Keratinocyte (primary cell): ENCODE results near the gene CFAP210.

Experiments
- EZH2 ChIP-seq: IDR thresholded peaks from one replicate; pipeline ENCODE4 v1.6.1; 2012; ENCODE audit warnings: inconsistent platforms, mild to moderate bottlenecking, low read length, moderate library complexity
- TF ChIP-seq, protein P1 (sequence below), 3 experiments: IDR thresholded peaks in 1 of 3; conservative IDR thresholded peaks in 1 of 3; optimal IDR thresholded peaks in 1 of 3; 2 replicates in 2 of 3; 3 replicates in 1 of 3; pipeline versions ENCODE3 to v1.5.1; 2011; ENCODE audit warnings: low read length in 3 of 3, mild to moderate bottlenecking in 3 of 3, moderate library complexity in 2 of 3, control low read depth in 1 of 3, inconsistent platforms in 1 of 3; ENCODE audit not compliant: insufficient read depth in 2 of 3; ENCODE audit errors: extremely low read depth in 1 of 3

- TF ChIP-seq EZH2 = no peak
- TF ChIP-seq, protein P1, sequence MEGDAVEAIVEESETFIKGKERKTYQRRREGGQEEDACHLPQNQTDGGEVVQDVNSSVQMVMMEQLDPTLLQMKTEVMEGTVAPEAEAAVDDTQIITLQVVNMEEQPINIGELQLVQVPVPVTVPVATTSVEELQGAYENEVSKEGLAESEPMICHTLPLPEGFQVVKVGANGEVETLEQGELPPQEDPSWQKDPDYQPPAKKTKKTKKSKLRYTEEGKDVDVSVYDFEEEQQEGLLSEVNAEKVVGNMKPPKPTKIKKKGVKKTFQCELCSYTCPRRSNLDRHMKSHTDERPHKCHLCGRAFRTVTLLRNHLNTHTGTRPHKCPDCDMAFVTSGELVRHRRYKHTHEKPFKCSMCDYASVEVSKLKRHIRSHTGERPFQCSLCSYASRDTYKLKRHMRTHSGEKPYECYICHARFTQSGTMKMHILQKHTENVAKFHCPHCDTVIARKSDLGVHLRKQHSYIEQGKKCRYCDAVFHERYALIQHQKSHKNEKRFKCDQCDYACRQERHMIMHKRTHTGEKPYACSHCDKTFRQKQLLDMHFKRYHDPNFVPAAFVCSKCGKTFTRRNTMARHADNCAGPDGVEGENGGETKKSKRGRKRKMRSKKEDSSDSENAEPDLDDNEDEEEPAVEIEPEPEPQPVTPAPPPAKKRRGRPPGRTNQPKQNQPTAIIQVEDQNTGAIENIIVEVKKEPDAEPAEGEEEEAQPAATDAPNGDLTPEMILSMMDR (optimal IDR thresholded peaks at IDR 0.05 in 1 of 3, IDR thresholded peaks at IDR 0.05 in 1 of 3, conservative IDR thresholded peaks at IDR 0.05 in 1 of 3; ENCODE audit: extremely low read depth in 1 of 3, insufficient read depth in 2 of 3, low read length in 3 of 3) = no peak
Measured at GRCh38 chr2:169717691-169718063, 23.5 kb upstream of the CFAP210 start.
